SK-N-SH treated with all-trans-retinoic acid at 6 μM for 48 hours (cell line): ENCODE data around the gene AMPD3.

Experiments
- ATAC-seq: fragments of 200-7000 bp; cut with Tn5 transposase; 3 replicates; pipeline ENCODE4 v1.9.1; 2020; ENCODE audit warnings: mild to moderate bottlenecking, moderate library complexity
- ARNTL ChIP-seq: fragments of 450-650 bp; formaldehyde crosslinking; IDR thresholded peaks from 2 replicates; pipeline ENCODE4 v1.5.0; 2020; ENCODE audit warnings: low read depth, mild to moderate bottlenecking, moderate library complexity, borderline replicate concordance
- BACH2 ChIP-seq: fragments of 250-450 bp; sonication (Bioruptor Pico); IDR thresholded peaks from 2 replicates; pipeline ENCODE4 v1.9.0; 2021; ENCODE audit warnings: mild to moderate bottlenecking, borderline replicate concordance
- CREB5 ChIP-seq: fragments of 250-450 bp; sonication (Bioruptor Pico); IDR thresholded peaks from 2 replicates; pipeline ENCODE4 v1.5.1; 2020; ENCODE audit warnings: low read depth, mild to moderate bottlenecking, moderate library complexity
- CSDC2 ChIP-seq: fragments of 250-450 bp; sonication (Bioruptor Pico); IDR thresholded peaks from 2 replicates; pipeline ENCODE4 v1.5.0; 2020; ENCODE audit warnings: mild to moderate bottlenecking, moderate library complexity
- CSRNP3 ChIP-seq: fragments of 250-450 bp; sonication (Bioruptor Pico); IDR thresholded peaks from 2 replicates; pipeline ENCODE4 v1.5.1; 2021; ENCODE audit warnings: mild to moderate bottlenecking, moderate library complexity
- ESRRG ChIP-seq: fragments of 250-450 bp; sonication (Bioruptor Pico); IDR thresholded peaks from 2 replicates; pipeline ENCODE4 v1.6.1; 2021; ENCODE audit warnings: mild to moderate bottlenecking
- OSR1 ChIP-seq: fragments of 250-450 bp; sonication (Bioruptor Pico); IDR thresholded peaks from 2 replicates; pipeline ENCODE4 v1.8.0; 2022; ENCODE audit warnings: moderate library complexity, mild to moderate bottlenecking, inconsistent platforms
- RARB ChIP-seq: fragments of 250-450 bp; sonication (Bioruptor Pico); IDR thresholded peaks from 2 replicates; pipeline ENCODE4 v1.8.0; 2021; ENCODE audit warnings: mild to moderate bottlenecking, moderate library complexity
- SNAI2 ChIP-seq: fragments of 250-450 bp; sonication (Bioruptor Pico); IDR thresholded peaks from 2 replicates; pipeline ENCODE4 v1.5.0; 2020; ENCODE audit warnings: mild to moderate bottlenecking, moderate library complexity
- TCF4 ChIP-seq: fragments of 250-450 bp; sonication (Bioruptor Pico); IDR thresholded peaks from 2 replicates; pipeline ENCODE4 v1.8.0; 2021; ENCODE audit warnings: mild to moderate bottlenecking, moderate library complexity, borderline replicate concordance
- TOX ChIP-seq: fragments of 250-450 bp; sonication (Bioruptor Pico); IDR thresholded peaks from 2 replicates; pipeline ENCODE4 v1.8.0; 2021; ENCODE audit warnings: mild to moderate bottlenecking, moderate library complexity, borderline replicate concordance
- TSHZ2 ChIP-seq: fragments of 250-450 bp; sonication (Bioruptor Pico); IDR thresholded peaks from 2 replicates; pipeline ENCODE4 v1.5.0; 2020; ENCODE audit warnings: mild to moderate bottlenecking, moderate library complexity
- ZC3H10 ChIP-seq: fragments of 250-450 bp; sonication (Bioruptor Pico); IDR thresholded peaks from 2 replicates; pipeline ENCODE4 v1.5.1; 2021; ENCODE audit warnings: mild to moderate bottlenecking, moderate library complexity
- ZFP3 ChIP-seq: fragments of 250-450 bp; sonication (Bioruptor Pico); IDR thresholded peaks from 2 replicates; pipeline ENCODE4 v1.5.0; 2020; ENCODE audit warnings: mild to moderate bottlenecking, moderate library complexity
- ZNF565 ChIP-seq: fragments of 450-650 bp; formaldehyde crosslinking; conservative IDR thresholded peaks from 2 replicates; pipeline ENCODE4 v1.5.0; 2020; ENCODE audit warnings: low read depth, mild to moderate bottlenecking, moderate library complexity
- ZNF8 ChIP-seq: fragments of 450-650 bp; formaldehyde crosslinking; IDR thresholded peaks from 2 replicates; pipeline ENCODE4 v1.5.0; 2020; ENCODE audit warnings: mild to moderate bottlenecking, moderate library complexity
- TF ChIP-seq, protein P1 (sequence below): fragments of 250-450 bp; sonication (Bioruptor Pico); IDR thresholded peaks from 2 replicates; pipeline ENCODE4 v1.8.0; 2021; ENCODE audit warnings: low read depth, mild to moderate bottlenecking, moderate library complexity, borderline replicate concordance
- TF ChIP-seq, protein P2 (sequence below): fragments of 250-450 bp; sonication (Bioruptor Pico); IDR thresholded peaks from 2 replicates; pipeline ENCODE4 v1.8.0; 2020; ENCODE audit warnings: mild to moderate bottlenecking, moderate library complexity, borderline replicate concordance

AMPD3 gene

DNA sequence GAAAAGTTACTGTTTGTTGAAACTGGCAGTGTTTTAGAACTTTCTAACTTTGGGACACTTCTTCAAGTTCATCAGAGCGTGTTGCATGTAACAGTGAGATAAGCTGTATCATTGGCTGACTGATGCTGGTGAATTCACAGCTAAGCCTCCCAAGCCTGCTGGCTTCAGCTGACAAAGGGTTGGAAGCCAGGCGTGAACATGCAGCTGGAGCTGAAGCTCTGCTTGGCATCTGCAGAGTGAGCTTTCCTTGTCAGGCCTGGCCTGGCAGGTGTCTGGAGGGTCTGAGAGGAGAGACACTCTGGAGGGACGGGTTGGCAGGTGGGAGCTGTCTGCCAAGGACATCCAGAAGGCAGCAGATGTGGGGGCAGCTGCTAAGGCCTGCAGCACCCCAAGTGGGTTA is 1.5 kb downstream of the AMPD3 start:
- TF ChIP-seq TSHZ2 (CRISPR knock-in tag) (no peak), CREB5 (CRISPR knock-in tag) (no peak), OSR1 (CRISPR knock-in tag) (no peak), SNAI2 (CRISPR knock-in tag) (no peak), BACH2 (CRISPR knock-in tag) (no peak), ESRRG (CRISPR knock-in tag) (no peak)
- no peak for ATAC-seq

DNA sequence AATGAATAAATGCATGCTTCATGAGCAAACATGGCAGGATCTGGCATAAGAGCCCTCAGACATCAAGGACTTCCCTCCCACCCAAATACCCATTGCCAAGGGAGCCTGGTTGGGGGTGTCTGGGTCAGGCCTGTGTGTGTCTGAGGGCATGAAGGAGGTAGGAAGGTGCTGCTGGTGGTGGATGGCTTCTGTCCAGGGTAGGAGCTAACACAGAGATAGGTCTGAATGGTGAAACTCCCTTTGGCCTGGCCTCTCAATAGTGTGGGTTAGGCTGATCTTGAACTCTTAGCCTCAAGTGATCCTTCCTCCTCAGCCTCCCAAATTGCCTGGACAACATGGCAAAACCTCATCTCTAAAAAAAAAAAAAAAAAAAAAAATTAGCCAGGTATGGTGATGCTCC is 2.8 kb downstream of the AMPD3 start:
- ATAC-seq: no peak
- TF ChIP-seq BACH2 (CRISPR knock-in tag): no peak
- TF ChIP-seq ARNTL: no peak
- TF ChIP-seq TOX (CRISPR knock-in tag): no peak
- no peak for TF ChIP-seq RARB
- TF ChIP-seq OSR1 (CRISPR knock-in tag): no peak
- TF ChIP-seq ZC3H10: no peak
- TF ChIP-seq ZNF8: no peak
- TF ChIP-seq, protein P1, sequence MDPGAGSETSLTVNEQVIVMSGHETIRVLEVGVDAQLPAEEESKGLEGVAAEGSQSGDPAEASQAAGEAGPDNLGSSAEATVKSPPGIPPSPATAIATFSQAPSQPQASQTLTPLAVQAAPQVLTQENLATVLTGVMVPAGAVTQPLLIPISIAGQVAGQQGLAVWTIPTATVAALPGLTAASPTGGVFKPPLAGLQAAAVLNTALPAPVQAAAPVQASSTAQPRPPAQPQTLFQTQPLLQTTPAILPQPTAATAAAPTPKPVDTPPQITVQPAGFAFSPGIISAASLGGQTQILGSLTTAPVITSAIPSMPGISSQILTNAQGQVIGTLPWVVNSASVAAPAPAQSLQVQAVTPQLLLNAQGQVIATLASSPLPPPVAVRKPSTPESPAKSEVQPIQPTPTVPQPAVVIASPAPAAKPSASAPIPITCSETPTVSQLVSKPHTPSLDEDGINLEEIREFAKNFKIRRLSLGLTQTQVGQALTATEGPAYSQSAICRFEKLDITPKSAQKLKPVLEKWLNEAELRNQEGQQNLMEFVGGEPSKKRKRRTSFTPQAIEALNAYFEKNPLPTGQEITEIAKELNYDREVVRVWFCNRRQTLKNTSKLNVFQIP: no peak
- no peak for TF ChIP-seq ZNF565
- no peak for TF ChIP-seq TCF4 (CRISPR knock-in tag)
- TF ChIP-seq ESRRG (CRISPR knock-in tag): no peak

- no peak for ATAC-seq
- TF ChIP-seq OSR1 (CRISPR knock-in tag) (no peak), BACH2 (CRISPR knock-in tag) (no peak), ZFP3 (CRISPR knock-in tag) (no peak), CSDC2 (CRISPR knock-in tag) (no peak), CSRNP3 (CRISPR knock-in tag) (no peak), TOX (CRISPR knock-in tag) (no peak), SNAI2 (CRISPR knock-in tag) (no peak), ZC3H10 (no peak), ZNF8 (no peak), ZNF565 (no peak)
- TF ChIP-seq, protein P2, sequence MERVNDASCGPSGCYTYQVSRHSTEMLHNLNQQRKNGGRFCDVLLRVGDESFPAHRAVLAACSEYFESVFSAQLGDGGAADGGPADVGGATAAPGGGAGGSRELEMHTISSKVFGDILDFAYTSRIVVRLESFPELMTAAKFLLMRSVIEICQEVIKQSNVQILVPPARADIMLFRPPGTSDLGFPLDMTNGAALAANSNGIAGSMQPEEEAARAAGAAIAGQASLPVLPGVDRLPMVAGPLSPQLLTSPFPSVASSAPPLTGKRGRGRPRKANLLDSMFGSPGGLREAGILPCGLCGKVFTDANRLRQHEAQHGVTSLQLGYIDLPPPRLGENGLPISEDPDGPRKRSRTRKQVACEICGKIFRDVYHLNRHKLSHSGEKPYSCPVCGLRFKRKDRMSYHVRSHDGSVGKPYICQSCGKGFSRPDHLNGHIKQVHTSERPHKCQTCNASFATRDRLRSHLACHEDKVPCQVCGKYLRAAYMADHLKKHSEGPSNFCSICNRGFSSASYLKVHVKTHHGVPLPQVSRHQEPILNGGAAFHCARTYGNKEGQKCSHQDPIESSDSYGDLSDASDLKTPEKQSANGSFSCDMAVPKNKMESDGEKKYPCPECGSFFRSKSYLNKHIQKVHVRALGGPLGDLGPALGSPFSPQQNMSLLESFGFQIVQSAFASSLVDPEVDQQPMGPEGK (CRISPR knock-in tag): no peak
- TF ChIP-seq, protein P1: no peak
These were observed 4.2 kb downstream of the AMPD3 start for GRCh38 chr11:10459029-10459970.
